B cell (primary cell): ENCODE measurements around the gene IFT20. TPM values are rescaled to one million over a fixed set of nuclear protein-coding genes. Genes with fewer than 3 reads are reported as not detected.

ENCODE experiments used
- ATAC-seq: fragments of 200-7000 bp; cut with Tn5 transposase; one replicate; pipeline ENCODE4 v1.10.0; 2021; ENCODE audit warnings: low read depth, mild to moderate bottlenecking, moderate number of reproducible peaks, moderate library complexity
- CTCF ChIA-PET: fragments of 350-600 bp; sonication (Branson Sonifier 250); formaldehyde crosslinking; loops from one replicate; lab custom pipeline; 2021; ENCODE audit warnings: antibody characterized with exemption, inconsistent platforms; lab: Charles Lee
- POLR2A ChIA-PET: fragments of 350-600 bp; sonication (Branson Sonifier 250); formaldehyde crosslinking; loops from one replicate; lab custom pipeline; 2021; ENCODE audit warnings: antibody characterized with exemption; lab: Charles Lee
- DNase-seq: peaks from one replicate; pipeline ENCODE4 v3.0.0; 2013
- H2AFZ ChIP-seq: 2 replicates; pipeline ENCODE4 v1.6.1; 2012; ENCODE audit warnings: mild to moderate bottlenecking, low read depth, low read length; ENCODE audit not compliant: insufficient read depth, poor library complexity, severe bottlenecking
- H3K27ac ChIP-seq, 2 donors: 1 replicate in 1 of 2; 2 replicates in 1 of 2; pipeline ENCODE4 v1.5.1; 2012 to 2013; ENCODE audit warnings: low read length in 2 of 2, mild to moderate bottlenecking in 2 of 2, moderate library complexity in 1 of 2
- H3K27me3 ChIP-seq, 4 experiments: fragments of 200-600 bp in 1 of 4; sonication (generic) in 1 of 4; replicated peaks in 1 of 4; 1 replicate in 2 of 4; 2 replicates in 2 of 4; pipeline versions ENCODE4 v1.6.1 to v1.7.0; 2013 to 2016; ENCODE audit warnings: low read length in 3 of 4, mild to moderate bottlenecking in 2 of 4, mixed read lengths in 1 of 4, moderate library complexity in 1 of 4; ENCODE audit not compliant: insufficient read depth in 4 of 4, control insufficient read depth in 3 of 4; ENCODE audit errors: control extremely low read depth in 1 of 4
- H3K36me3 ChIP-seq, 2 experiments: replicated peaks in 1 of 2; 1 replicate in 1 of 2; 2 replicates in 1 of 2; pipeline versions ENCODE4 v1.6.1 to v1.7.1; 2013; ENCODE audit warnings: low read length in 1 of 2; ENCODE audit not compliant: insufficient read depth in 2 of 2, control insufficient read depth in 1 of 2; ENCODE audit errors: control extremely low read depth in 1 of 2, extremely low read depth in 1 of 2
- H3K4me1 ChIP-seq, 2 donors: fragments of 200-600 bp in 1 of 2; sonication (generic) in 1 of 2; 1 replicate in 1 of 2; 2 replicates in 1 of 2; pipeline versions ENCODE4 v1.5.1 to v1.6.1; 2013 to 2017; ENCODE audit warnings: low read length in 2 of 2; ENCODE audit not compliant: control insufficient read depth in 2 of 2, insufficient read depth in 2 of 2
- H3K4me2 ChIP-seq: replicated peaks from 2 replicates; pipeline ENCODE3; 2012; ENCODE audit warnings: mild to moderate bottlenecking, low read depth, low read length; ENCODE audit not compliant: poor library complexity, severe bottlenecking
- H3K4me3 ChIP-seq, 5 experiments: fragments of 200-600 bp in 1 of 5; sonication (generic) in 1 of 5; 1 replicate in 3 of 5; 2 replicates in 2 of 5; pipeline versions ENCODE4 v1.5.1 to v1.7.0; 2011 to 2016; ENCODE audit warnings: low read length in 4 of 5, mild to moderate bottlenecking in 4 of 5, low read depth in 2 of 5, control low read depth in 1 of 5, moderate library complexity in 1 of 5; ENCODE audit not compliant: insufficient read depth in 1 of 5; ENCODE audit errors: control extremely low read depth in 1 of 5, extremely low read depth in 1 of 5
- H3K79me2 ChIP-seq: fragments of 200-600 bp; sonication (generic); one replicate; pipeline ENCODE4 v1.6.0; 2016; ENCODE audit warnings: low read length; ENCODE audit not compliant: control insufficient read depth, insufficient read depth
- H3K9ac ChIP-seq: fragments of 200-600 bp; sonication (generic); 2 replicates; pipeline ENCODE4 v1.6.1; 2017; ENCODE audit warnings: mild to moderate bottlenecking, low read length, moderate library complexity
- H3K9me3 ChIP-seq, 3 donors: one replicate each; pipeline versions ENCODE4 v1.6.1 to v1.7.1; 2013; ENCODE audit warnings: low read length in 2 of 3; ENCODE audit not compliant: control insufficient read depth in 2 of 3, insufficient read depth in 1 of 3; ENCODE audit errors: control extremely low read depth in 1 of 3
- H4K20me1 ChIP-seq: 2 replicates; pipeline ENCODE4 v1.6.0; 2012; ENCODE audit warnings: mild to moderate bottlenecking, low read length; ENCODE audit not compliant: insufficient read depth, control insufficient read depth, poor library complexity, severe bottlenecking
- H3K27ac Mint-ChIP-seq: one replicate; pipeline ENCODE4 v1.8.0; 2021; ENCODE audit warnings: mixed read lengths
- H3K27me3 Mint-ChIP-seq: one replicate; pipeline ENCODE4 v1.8.0; 2021; ENCODE audit warnings: mixed read lengths
- H3K4me1 Mint-ChIP-seq: one replicate; pipeline ENCODE4 v1.8.0; 2021; ENCODE audit warnings: mixed read lengths
- H3K4me3 Mint-ChIP-seq: one replicate; pipeline ENCODE4 v1.8.0; 2021; ENCODE audit warnings: mixed read lengths
- H3K9me3 Mint-ChIP-seq: one replicate; pipeline ENCODE4 v1.8.0; 2022; ENCODE audit warnings: mixed read lengths; ENCODE audit not compliant: insufficient read depth
- EZH2 ChIP-seq: IDR thresholded peaks from 2 replicates; pipeline ENCODE4 v1.6.1; 2012; ENCODE audit warnings: borderline replicate concordance, low read depth, mild to moderate bottlenecking, moderate library complexity, low read length; ENCODE audit not compliant: insufficient read depth, poor library complexity, severe bottlenecking
- WGBS: methylation state at CpG from one replicate; pipeline ENCODE4 v1.1.5; 2013; ENCODE audit warnings: missing lambda C conversion rate; ENCODE audit not compliant: insufficient coverage; 5-methylcytosine and 5-hydroxymethylcytosine counted together
- intact Hi-C: fragments of 100-400 bp; cut with micrococcal nuclease; formaldehyde crosslinking; loops from one replicate; pipeline ENCODE4 v1.10.0; 2022
- polyA plus RNA-seq: library from polyadenylated mRNA; depleted of rRNA; stranded (reverse); fragments of >200 nt; gene quantifications from 2 replicates; pipeline ENCODE4 v1.2.3, GENCODE V29; 2012
- total RNA-seq, 2 donors: library from RNA; stranded (reverse); fragments of 120-200 nt in 1 of 2; gene quantifications; 1 replicate in 1 of 2; 2 replicates in 1 of 2; pipeline versions ENCODE4 v1.2.3 to v1.2.4, GENCODE V29; 2013 to 2022
- TF ChIP-seq, protein P1 (sequence below): fragments of 200-600 bp; IDR thresholded peaks from one replicate; pipeline ENCODE4 v1.8.0; 2022; ENCODE audit warnings: antibody characterized with exemption, mild to moderate bottlenecking

Gene IFT20
- total and polyA plus RNA-seq, 2 donors (not counting 1 experiment from before 2014, with no cell fraction given), result 35.9 to 52.6 TPM

DNA sequence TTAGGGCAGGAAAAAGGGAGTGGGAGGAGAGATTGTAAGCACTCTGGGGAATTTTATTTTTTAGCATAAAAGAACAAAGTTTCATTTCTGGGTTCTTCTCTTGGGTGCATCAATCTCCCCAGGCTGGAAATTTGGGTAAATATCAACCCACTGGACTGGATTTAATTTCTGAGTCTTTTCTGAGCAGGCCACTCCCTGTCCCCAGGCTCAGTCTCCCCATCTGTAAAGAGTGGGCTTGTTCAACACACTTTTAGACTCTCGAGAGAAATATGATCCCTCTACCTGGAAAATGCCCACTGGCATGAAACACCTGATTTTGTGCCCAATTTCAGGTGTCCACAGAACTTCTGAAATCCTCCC, 35.5 kb upstream of the IFT20 start:
- ATAC-seq (no peak), DNase-seq (no peak)
- H3K27me3 Mint-ChIP-seq, result no peaks in the 10 kb centered on the region
- peak overlapping the region; percentile 88 for H2AFZ ChIP-seq
- H3K9me3 Mint-ChIP-seq, result no peaks in the 10 kb centered on the region
- TF ChIP-seq EZH2, result no peak
- TF ChIP-seq, protein P1, sequence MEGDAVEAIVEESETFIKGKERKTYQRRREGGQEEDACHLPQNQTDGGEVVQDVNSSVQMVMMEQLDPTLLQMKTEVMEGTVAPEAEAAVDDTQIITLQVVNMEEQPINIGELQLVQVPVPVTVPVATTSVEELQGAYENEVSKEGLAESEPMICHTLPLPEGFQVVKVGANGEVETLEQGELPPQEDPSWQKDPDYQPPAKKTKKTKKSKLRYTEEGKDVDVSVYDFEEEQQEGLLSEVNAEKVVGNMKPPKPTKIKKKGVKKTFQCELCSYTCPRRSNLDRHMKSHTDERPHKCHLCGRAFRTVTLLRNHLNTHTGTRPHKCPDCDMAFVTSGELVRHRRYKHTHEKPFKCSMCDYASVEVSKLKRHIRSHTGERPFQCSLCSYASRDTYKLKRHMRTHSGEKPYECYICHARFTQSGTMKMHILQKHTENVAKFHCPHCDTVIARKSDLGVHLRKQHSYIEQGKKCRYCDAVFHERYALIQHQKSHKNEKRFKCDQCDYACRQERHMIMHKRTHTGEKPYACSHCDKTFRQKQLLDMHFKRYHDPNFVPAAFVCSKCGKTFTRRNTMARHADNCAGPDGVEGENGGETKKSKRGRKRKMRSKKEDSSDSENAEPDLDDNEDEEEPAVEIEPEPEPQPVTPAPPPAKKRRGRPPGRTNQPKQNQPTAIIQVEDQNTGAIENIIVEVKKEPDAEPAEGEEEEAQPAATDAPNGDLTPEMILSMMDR, result no peak
- peak overlapping the region; percentile 92 for H3K4me2 ChIP-seq
- peak overlapping the region in 2 of 5 experiments; percentile 73 to 74 for H3K4me3 ChIP-seq
- peaks cover 0 to 3% of the 10 kb centered on the region in 2 experiments for H3K36me3 ChIP-seq
- 86% methylated on average over 1 of the region's 1 CpG for WGBS
- H3K27ac Mint-ChIP-seq, result peak overlapping the region; percentile 96
- peaks cover 22% of the 10 kb centered on the region for H3K4me1 Mint-ChIP-seq
- ChIA-PET CTCF (interaction anchor here (1.0 to 3.8 kb wide), 2 partner anchors 12 to 46 kb away, joined by 3 to 19 read pairs; partner anchors contain the start of gene POLDIP2), POLR2A (interaction anchor here (1.0 kb wide), 1 partner anchor 13 kb away, joined by 6 read pairs; the partner anchor contains the start of gene POLDIP2)
- H3K27ac ChIP-seq, result peak overlapping the region; percentile 53 to 71
- H3K79me2 ChIP-seq, result peaks cover 8% of the 10 kb centered on the region
- H4K20me1 ChIP-seq, result peaks cover 22% of the 10 kb centered on the region
- no peaks in the 10 kb centered on the region for H3K27me3 ChIP-seq
- no peak overlapping the region for H3K9ac ChIP-seq
- peaks cover 14 to 23% of the 10 kb centered on the region in 2 donors for H3K4me1 ChIP-seq
- intact Hi-C loops, result loop anchor here (1.0 to 5.0 kb wide), 5 partner anchors 13 to 51 kb away; partner anchors contain the start of genes IFT20, POLDIP2, SLC46A1 and TMEM97
- H3K9me3 ChIP-seq, result no peaks in the 10 kb centered on the region
- peak overlapping the region; percentile 99 for H3K4me3 Mint-ChIP-seq
